ENCODE results near the gene VSX2. TPM values are rescaled to one million over a fixed set of nuclear protein-coding genes. Genes with fewer than 3 reads are reported as not detected.

Gene VSX2
- total and polyA plus RNA-seq, 2 experiments from 2014 or later, result 0.49 to 0.52 TPM

DNA sequence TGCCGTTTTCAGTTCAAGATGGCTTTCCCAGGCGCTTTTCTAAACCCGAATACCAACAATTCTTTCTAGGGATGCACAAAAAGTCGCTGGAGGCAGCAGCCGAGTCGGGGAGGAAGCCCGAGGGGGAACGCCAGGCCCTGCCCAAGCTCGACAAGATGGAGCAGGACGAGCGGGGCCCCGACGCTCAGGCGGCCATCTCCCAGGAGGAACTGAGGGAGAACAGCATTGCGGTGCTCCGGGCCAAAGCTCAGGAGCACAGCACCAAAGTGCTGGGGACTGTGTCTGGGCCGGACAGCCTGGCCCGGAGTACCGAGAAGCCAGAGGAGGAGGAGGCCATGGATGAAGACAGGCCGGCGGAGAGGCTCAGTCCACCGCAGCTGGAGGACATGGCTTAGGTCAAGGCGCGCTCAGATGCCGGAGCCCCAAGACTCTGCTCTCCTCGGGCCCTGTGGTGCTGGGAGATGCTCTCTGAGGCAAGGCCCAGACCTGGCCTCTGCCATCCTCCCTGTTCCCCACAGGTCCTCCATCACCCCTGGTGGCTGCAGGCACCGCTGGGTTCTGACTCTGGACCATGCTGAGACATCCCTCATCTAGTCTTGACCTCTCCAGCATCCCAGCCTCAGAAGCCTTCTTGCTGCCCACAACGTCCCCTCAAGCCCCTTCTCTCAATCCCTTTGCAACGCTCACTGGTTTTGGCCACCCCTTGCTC is 21.4 kb downstream of the VSX2 start (continued):
- TF ChIP-seq CREB1 (CRISPR knock-in tag; IDR thresholded peaks at IDR 0.05; ENCODE audit: low read depth) (no peak), ZNF114 (CRISPR knock-in tag; IDR thresholded peaks at IDR 0.05) (no peak), EZH2 (IDR thresholded peaks at IDR 0.05; ENCODE audit: low read depth, unreplicated experiment) (no peak)
- TF ChIP-seq, protein P1, sequence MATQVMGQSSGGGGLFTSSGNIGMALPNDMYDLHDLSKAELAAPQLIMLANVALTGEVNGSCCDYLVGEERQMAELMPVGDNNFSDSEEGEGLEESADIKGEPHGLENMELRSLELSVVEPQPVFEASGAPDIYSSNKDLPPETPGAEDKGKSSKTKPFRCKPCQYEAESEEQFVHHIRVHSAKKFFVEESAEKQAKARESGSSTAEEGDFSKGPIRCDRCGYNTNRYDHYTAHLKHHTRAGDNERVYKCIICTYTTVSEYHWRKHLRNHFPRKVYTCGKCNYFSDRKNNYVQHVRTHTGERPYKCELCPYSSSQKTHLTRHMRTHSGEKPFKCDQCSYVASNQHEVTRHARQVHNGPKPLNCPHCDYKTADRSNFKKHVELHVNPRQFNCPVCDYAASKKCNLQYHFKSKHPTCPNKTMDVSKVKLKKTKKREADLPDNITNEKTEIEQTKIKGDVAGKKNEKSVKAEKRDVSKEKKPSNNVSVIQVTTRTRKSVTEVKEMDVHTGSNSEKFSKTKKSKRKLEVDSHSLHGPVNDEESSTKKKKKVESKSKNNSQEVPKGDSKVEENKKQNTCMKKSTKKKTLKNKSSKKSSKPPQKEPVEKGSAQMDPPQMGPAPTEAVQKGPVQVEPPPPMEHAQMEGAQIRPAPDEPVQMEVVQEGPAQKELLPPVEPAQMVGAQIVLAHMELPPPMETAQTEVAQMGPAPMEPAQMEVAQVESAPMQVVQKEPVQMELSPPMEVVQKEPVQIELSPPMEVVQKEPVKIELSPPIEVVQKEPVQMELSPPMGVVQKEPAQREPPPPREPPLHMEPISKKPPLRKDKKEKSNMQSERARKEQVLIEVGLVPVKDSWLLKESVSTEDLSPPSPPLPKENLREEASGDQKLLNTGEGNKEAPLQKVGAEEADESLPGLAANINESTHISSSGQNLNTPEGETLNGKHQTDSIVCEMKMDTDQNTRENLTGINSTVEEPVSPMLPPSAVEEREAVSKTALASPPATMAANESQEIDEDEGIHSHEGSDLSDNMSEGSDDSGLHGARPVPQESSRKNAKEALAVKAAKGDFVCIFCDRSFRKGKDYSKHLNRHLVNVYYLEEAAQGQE (IDR thresholded peaks at IDR 0.05; ENCODE audit: unreplicated experiment), result no peak

DNA sequence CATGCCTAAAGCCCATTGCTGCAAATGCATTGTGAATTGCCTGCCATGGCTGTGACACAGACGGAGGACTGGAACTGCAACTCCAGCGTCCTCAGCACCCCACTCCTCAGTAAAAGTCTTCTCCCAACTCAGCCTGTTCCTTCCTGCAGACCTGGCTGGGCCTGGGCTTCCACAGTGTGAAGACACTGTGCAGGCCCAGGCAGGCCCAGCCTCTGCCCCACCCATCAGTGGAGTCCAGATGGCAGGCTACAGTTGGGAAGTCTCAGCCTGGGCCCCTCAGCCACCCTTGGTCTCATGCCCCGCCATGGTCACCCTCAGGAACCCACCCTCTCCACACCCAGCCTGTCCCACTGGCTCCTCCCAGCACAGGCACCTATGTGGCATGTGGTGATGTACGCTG is 22.0 kb downstream of the VSX2 start:
- no peaks in the 10 kb centered on the region for H4K20me1 ChIP-seq (replicated peaks; ENCODE audit: insufficient read depth)
- H3K36me3 Mint-ChIP-seq (ENCODE audit: low read depth), result no peaks in the 10 kb centered on the region
- DNase-seq (ENCODE audit: low spot score) (no peak), ATAC-seq (no peak)
- H3F3A ChIP-seq (replicated peaks; ENCODE audit: low read depth), result 0 out of 2 replicates have a peak, but pooled peaks cover 6% of the 10 kb centered on the region
- H3K27ac Mint-ChIP-seq, result no peak overlapping the region
- no peak overlapping the region for H3K4me3 ChIP-seq
- no peak overlapping the region for H3K4me3 Mint-ChIP-seq
- no peaks in the 10 kb centered on the region for H3K36me3 ChIP-seq (ENCODE audit: insufficient read depth)
- no peaks in the 10 kb centered on the region; the same call in 2 of the 3 replicates for H3K9me3 Mint-ChIP-seq
- H3K27ac ChIP-seq (ENCODE audit: low read depth), result no peak overlapping the region
- H3K27me3 Mint-ChIP-seq (ENCODE audit: insufficient read depth, low read depth, poor library complexity), result peaks cover 32% of the 10 kb centered on the region
- H3K79me2 ChIP-seq (replicated peaks; ENCODE audit: insufficient read depth), result no peaks in the 10 kb centered on the region
- no peak overlapping the region for H3K4me2 ChIP-seq
- H3K27me3 ChIP-seq (ENCODE audit: insufficient read depth), result peaks cover 28% of the 10 kb centered on the region
- H3K9me2 ChIP-seq (ENCODE audit: insufficient read depth), result no peaks in the 10 kb centered on the region
- no peaks in the 10 kb centered on the region for H3K4me1 ChIP-seq (ENCODE audit: insufficient read depth)
- H3K4me1 Mint-ChIP-seq, result peaks cover 11% of the 10 kb centered on the region
- no peak overlapping the region for H2AFZ ChIP-seq
- TF ChIP-seq, protein P2, sequence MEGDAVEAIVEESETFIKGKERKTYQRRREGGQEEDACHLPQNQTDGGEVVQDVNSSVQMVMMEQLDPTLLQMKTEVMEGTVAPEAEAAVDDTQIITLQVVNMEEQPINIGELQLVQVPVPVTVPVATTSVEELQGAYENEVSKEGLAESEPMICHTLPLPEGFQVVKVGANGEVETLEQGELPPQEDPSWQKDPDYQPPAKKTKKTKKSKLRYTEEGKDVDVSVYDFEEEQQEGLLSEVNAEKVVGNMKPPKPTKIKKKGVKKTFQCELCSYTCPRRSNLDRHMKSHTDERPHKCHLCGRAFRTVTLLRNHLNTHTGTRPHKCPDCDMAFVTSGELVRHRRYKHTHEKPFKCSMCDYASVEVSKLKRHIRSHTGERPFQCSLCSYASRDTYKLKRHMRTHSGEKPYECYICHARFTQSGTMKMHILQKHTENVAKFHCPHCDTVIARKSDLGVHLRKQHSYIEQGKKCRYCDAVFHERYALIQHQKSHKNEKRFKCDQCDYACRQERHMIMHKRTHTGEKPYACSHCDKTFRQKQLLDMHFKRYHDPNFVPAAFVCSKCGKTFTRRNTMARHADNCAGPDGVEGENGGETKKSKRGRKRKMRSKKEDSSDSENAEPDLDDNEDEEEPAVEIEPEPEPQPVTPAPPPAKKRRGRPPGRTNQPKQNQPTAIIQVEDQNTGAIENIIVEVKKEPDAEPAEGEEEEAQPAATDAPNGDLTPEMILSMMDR (conservative IDR thresholded peaks at IDR 0.05; ENCODE audit: low read depth in 2 of 2), result no peak
- TF ChIP-seq ZNF331 (CRISPR knock-in tag; IDR thresholded peaks at IDR 0.05; ENCODE audit: low read depth) (no peak), POLR2AphosphoS5 (IDR thresholded peaks at IDR 0.05; ENCODE audit: low read depth) (no peak), ZNF114 (CRISPR knock-in tag; IDR thresholded peaks at IDR 0.05) (no peak), JUNB (IDR thresholded peaks at IDR 0.05; ENCODE audit: unreplicated experiment) (no peak), CREB1 (CRISPR knock-in tag; IDR thresholded peaks at IDR 0.05; ENCODE audit: low read depth) (no peak), EZH2phosphoT487 (IDR thresholded peaks at IDR 0.05; ENCODE audit: unreplicated experiment) (no peak), STAT1 (IDR thresholded peaks at IDR 0.05; ENCODE audit: unreplicated experiment) (no peak), EZH2 (IDR thresholded peaks at IDR 0.05; ENCODE audit: low read depth, unreplicated experiment) (no peak)
- TF ChIP-seq, protein P3, sequence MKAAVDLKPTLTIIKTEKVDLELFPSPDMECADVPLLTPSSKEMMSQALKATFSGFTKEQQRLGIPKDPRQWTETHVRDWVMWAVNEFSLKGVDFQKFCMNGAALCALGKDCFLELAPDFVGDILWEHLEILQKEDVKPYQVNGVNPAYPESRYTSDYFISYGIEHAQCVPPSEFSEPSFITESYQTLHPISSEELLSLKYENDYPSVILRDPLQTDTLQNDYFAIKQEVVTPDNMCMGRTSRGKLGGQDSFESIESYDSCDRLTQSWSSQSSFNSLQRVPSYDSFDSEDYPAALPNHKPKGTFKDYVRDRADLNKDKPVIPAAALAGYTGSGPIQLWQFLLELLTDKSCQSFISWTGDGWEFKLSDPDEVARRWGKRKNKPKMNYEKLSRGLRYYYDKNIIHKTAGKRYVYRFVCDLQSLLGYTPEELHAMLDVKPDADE (IDR thresholded peaks at IDR 0.05), result no peak
- TF ChIP-seq, protein P4, sequence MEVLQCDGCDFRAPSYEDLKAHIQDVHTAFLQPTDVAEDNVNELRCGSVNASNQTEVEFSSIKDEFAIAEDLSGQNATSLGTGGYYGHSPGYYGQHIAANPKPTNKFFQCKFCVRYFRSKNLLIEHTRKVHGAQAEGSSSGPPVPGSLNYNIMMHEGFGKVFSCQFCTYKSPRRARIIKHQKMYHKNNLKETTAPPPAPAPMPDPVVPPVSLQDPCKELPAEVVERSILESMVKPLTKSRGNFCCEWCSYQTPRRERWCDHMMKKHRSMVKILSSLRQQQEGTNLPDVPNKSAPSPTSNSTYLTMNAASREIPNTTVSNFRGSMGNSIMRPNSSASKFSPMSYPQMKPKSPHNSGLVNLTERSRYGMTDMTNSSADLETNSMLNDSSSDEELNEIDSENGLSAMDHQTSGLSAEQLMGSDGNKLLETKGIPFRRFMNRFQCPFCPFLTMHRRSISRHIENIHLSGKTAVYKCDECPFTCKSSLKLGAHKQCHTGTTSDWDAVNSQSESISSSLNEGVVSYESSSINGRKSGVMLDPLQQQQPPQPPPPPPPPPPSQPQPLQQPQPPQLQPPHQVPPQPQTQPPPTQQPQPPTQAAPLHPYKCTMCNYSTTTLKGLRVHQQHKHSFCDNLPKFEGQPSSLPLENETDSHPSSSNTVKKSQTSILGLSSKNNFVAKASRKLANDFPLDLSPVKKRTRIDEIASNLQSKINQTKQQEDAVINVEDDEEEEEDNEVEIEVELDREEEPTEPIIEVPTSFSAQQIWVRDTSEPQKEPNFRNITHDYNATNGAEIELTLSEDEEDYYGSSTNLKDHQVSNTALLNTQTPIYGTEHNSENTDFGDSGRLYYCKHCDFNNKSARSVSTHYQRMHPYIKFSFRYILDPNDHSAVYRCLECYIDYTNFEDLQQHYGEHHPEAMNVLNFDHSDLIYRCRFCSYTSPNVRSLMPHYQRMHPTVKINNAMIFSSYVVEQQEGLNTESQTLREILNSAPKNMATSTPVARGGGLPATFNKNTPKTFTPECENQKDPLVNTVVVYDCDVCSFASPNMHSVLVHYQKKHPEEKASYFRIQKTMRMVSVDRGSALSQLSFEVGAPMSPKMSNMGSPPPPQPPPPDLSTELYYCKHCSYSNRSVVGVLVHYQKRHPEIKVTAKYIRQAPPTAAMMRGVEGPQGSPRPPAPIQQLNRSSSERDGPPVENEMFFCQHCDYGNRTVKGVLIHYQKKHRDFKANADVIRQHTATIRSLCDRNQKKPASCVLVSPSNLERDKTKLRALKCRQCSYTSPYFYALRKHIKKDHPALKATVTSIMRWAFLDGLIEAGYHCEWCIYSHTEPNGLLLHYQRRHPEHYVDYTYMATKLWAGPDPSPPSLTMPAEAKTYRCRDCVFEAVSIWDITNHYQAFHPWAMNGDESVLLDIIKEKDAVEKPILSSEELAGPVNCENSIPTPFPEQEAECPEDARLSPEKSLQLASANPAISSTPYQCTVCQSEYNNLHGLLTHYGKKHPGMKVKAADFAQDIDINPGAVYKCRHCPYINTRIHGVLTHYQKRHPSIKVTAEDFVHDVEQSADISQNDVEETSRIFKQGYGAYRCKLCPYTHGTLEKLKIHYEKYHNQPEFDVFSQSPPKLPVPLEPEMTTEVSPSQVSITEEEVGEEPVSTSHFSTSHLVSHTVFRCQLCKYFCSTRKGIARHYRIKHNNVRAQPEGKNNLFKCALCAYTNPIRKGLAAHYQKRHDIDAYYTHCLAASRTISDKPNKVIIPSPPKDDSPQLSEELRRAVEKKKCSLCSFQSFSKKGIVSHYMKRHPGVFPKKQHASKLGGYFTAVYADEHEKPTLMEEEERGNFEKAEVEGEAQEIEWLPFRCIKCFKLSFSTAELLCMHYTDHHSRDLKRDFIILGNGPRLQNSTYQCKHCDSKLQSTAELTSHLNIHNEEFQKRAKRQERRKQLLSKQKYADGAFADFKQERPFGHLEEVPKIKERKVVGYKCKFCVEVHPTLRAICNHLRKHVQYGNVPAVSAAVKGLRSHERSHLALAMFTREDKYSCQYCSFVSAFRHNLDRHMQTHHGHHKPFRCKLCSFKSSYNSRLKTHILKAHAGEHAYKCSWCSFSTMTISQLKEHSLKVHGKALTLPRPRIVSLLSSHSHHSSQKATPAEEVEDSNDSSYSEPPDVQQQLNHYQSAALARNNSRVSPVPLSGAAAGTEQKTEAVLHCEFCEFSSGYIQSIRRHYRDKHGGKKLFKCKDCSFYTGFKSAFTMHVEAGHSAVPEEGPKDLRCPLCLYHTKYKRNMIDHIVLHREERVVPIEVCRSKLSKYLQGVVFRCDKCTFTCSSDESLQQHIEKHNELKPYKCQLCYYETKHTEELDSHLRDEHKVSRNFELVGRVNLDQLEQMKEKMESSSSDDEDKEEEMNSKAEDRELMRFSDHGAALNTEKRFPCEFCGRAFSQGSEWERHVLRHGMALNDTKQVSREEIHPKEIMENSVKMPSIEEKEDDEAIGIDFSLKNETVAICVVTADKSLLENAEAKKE (CRISPR knock-in tag; IDR thresholded peaks at IDR 0.05), result no peak
